ENCODE results near the gene THSD4. TPM values are rescaled to one million over a fixed set of nuclear protein-coding genes. Genes with fewer than 3 reads are reported as not detected.

Gene THSD4
- total RNA-seq, 1 donor: 15.6 TPM

- Histone ChIP-seq H3K79me2 (ENCODE audit: insufficient read depth, low read length) (no peaks in the 10 kb centered on the region), H4K20me1 (ENCODE audit: insufficient read depth, low read length) (no peaks in the 10 kb centered on the region), H3K36me3 (ENCODE audit: insufficient read depth, low read length) (no peaks in the 10 kb centered on the region), H3K4me3 (ENCODE audit: insufficient read depth, low read length) (no peak overlapping the region), H2AFZ (ENCODE audit: low read length) (peak overlapping the region; percentile 30), H3K4me2 (ENCODE audit: insufficient read depth, low read length) (peak overlapping the region; percentile 62), H3K9me3 (ENCODE audit: low read depth, low read length) (no peaks in the 10 kb centered on the region), H3K27ac (ENCODE audit: low read depth, low read length) (no peak overlapping the region), H3K4me1 (ENCODE audit: insufficient read depth, low read length) (peaks cover 3% of the 10 kb centered on the region), H3K27me3 (ENCODE audit: insufficient read depth, low read length) (no peaks in the 10 kb centered on the region)
- TF ChIP-seq, protein P1, sequence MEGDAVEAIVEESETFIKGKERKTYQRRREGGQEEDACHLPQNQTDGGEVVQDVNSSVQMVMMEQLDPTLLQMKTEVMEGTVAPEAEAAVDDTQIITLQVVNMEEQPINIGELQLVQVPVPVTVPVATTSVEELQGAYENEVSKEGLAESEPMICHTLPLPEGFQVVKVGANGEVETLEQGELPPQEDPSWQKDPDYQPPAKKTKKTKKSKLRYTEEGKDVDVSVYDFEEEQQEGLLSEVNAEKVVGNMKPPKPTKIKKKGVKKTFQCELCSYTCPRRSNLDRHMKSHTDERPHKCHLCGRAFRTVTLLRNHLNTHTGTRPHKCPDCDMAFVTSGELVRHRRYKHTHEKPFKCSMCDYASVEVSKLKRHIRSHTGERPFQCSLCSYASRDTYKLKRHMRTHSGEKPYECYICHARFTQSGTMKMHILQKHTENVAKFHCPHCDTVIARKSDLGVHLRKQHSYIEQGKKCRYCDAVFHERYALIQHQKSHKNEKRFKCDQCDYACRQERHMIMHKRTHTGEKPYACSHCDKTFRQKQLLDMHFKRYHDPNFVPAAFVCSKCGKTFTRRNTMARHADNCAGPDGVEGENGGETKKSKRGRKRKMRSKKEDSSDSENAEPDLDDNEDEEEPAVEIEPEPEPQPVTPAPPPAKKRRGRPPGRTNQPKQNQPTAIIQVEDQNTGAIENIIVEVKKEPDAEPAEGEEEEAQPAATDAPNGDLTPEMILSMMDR (IDR thresholded peaks at IDR 0.05; ENCODE audit: extremely low read depth, low read depth, low read length): peak; percentile 75
- DNase-seq (ENCODE audit: insufficient read length, low spot score, missing footprints): peak; percentile 64
Measured at GRCh38 chr15:71651750-71652186, 536.5 kb downstream of the THSD4 start.

GRCh38 chr15:71654042-71654719 lies 538.9 kb downstream of the THSD4 start:
- Histone ChIP-seq H4K20me1 (ENCODE audit: insufficient read depth, low read length) (no peaks in the 10 kb centered on the region), H3K4me2 (ENCODE audit: insufficient read depth, low read length) (no peak overlapping the region), H3K4me3 (ENCODE audit: insufficient read depth, low read length) (no peak overlapping the region), H3K27me3 (ENCODE audit: insufficient read depth, low read length) (no peaks in the 10 kb centered on the region), H3K79me2 (ENCODE audit: insufficient read depth, low read length) (no peaks in the 10 kb centered on the region), H3K9me3 (ENCODE audit: low read depth, low read length) (no peaks in the 10 kb centered on the region), H2AFZ (ENCODE audit: low read length) (no peak overlapping the region), H3K4me1 (ENCODE audit: insufficient read depth, low read length) (peaks cover 3% of the 10 kb centered on the region), H3K27ac (ENCODE audit: low read depth, low read length) (no peak overlapping the region), H3K36me3 (ENCODE audit: insufficient read depth, low read length) (no peaks in the 10 kb centered on the region)
- TF ChIP-seq, protein P1 (IDR thresholded peaks at IDR 0.05; ENCODE audit: extremely low read depth, low read depth, low read length): no peak
- DNase-seq (ENCODE audit: insufficient read length, low spot score, missing footprints): no peak

DNA sequence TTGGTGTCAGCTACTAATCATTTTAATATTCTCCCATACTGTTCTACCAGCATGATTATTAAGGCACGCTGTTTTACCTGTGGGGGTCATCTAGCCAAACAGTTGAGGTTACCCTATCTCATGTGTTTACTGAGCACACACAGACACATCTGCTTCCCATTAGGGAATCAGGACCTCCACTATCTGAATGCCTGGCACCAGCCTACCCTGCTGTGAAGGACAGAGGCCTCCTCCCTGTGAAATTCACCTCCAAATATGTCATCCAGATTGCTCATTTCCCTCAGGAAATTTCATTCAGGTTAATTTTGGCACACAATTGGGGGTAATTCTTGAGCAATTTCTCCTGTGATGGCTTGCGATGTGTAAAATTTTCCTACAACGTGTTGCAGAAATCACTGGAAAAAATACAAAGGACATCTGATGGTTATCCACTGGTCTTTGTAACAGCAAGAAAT lies 539.5 kb downstream of the THSD4 start:
- H3K27me3 ChIP-seq (ENCODE audit: insufficient read depth, low read length): no peaks in the 10 kb centered on the region
- H3K4me2 ChIP-seq (ENCODE audit: insufficient read depth, low read length): no peak overlapping the region
- no peak overlapping the region for H3K27ac ChIP-seq (ENCODE audit: low read depth, low read length)
- peaks cover 3% of the 10 kb centered on the region for H3K4me1 ChIP-seq (ENCODE audit: insufficient read depth, low read length)
- TF ChIP-seq, protein P1 (IDR thresholded peaks at IDR 0.05; ENCODE audit: extremely low read depth, low read depth, low read length): no peak
- no peaks in the 10 kb centered on the region for H3K9me3 ChIP-seq (ENCODE audit: low read depth, low read length)
- no peaks in the 10 kb centered on the region for H4K20me1 ChIP-seq (ENCODE audit: insufficient read depth, low read length)
- no peak for DNase-seq (ENCODE audit: insufficient read length, low spot score, missing footprints)
- H3K79me2 ChIP-seq (ENCODE audit: insufficient read depth, low read length): no peaks in the 10 kb centered on the region
- no peaks in the 10 kb centered on the region for H3K36me3 ChIP-seq (ENCODE audit: insufficient read depth, low read length)
- no peak overlapping the region for H2AFZ ChIP-seq (ENCODE audit: low read length)
- no peak overlapping the region for H3K4me3 ChIP-seq (ENCODE audit: insufficient read depth, low read length)

GRCh38 chr15:71656425-71656824 lies 541.2 kb downstream of the THSD4 start:
- DNase-seq (ENCODE audit: insufficient read length, low spot score, missing footprints): no peak
- no peaks in the 10 kb centered on the region for H3K9me3 ChIP-seq (ENCODE audit: low read depth, low read length)
- TF ChIP-seq, protein P1 (IDR thresholded peaks at IDR 0.05; ENCODE audit: extremely low read depth, low read depth, low read length): no peak
- H3K27ac ChIP-seq (ENCODE audit: low read depth, low read length): no peak overlapping the region
- no peaks in the 10 kb centered on the region for H3K36me3 ChIP-seq (ENCODE audit: insufficient read depth, low read length)
- no peak overlapping the region for H3K4me3 ChIP-seq (ENCODE audit: insufficient read depth, low read length)
- H3K79me2 ChIP-seq (ENCODE audit: insufficient read depth, low read length): no peaks in the 10 kb centered on the region
- H4K20me1 ChIP-seq (ENCODE audit: insufficient read depth, low read length): peaks cover 2% of the 10 kb centered on the region
- H3K4me2 ChIP-seq (ENCODE audit: insufficient read depth, low read length): no peak overlapping the region
- no peaks in the 10 kb centered on the region for H3K27me3 ChIP-seq (ENCODE audit: insufficient read depth, low read length)
- H3K4me1 ChIP-seq (ENCODE audit: insufficient read depth, low read length): peaks cover 3% of the 10 kb centered on the region
- no peak overlapping the region for H2AFZ ChIP-seq (ENCODE audit: low read length)
